DOHH2 (cell line): ENCODE results near the gene FBXO11.

ENCODE experiments used
- H3F3A ChIP-seq: fragments of 200-600 bp; sonication (generic), shearing (Covaris generic); 2 replicates; pipeline ENCODE4 v1.6.0; 2016; ENCODE audit warnings: antibody characterized with exemption, mild to moderate bottlenecking; ENCODE audit not compliant: control insufficient read depth, insufficient read depth
- H3K27ac ChIP-seq: fragments of 200-600 bp; sonication (generic); 2 replicates; pipeline ENCODE4 v1.5.1; 2014; ENCODE audit warnings: low read depth, mild to moderate bottlenecking, low read length, moderate library complexity
- H3K27me3 ChIP-seq: fragments of 200-600 bp; sonication (generic); 2 replicates; pipeline ENCODE4 v1.6.1; 2014; ENCODE audit warnings: mild to moderate bottlenecking, low read length, mixed read lengths; ENCODE audit not compliant: control insufficient read depth
- H3K36me3 ChIP-seq: fragments of 200-600 bp; sonication (generic); 2 replicates; pipeline ENCODE4 v1.6.1; 2014; ENCODE audit warnings: mild to moderate bottlenecking, low read length, moderate library complexity, mixed read lengths; ENCODE audit not compliant: control insufficient read depth
- H3K4me1 ChIP-seq: fragments of 200-600 bp; sonication (generic); 2 replicates; pipeline ENCODE4 v1.6.1; 2014; ENCODE audit warnings: mild to moderate bottlenecking, low read length, mixed read lengths; ENCODE audit not compliant: control insufficient read depth
- H3K4me2 ChIP-seq: fragments of 200-600 bp; sonication (generic); 2 replicates; pipeline ENCODE4 v1.6.0; 2014; ENCODE audit warnings: mild to moderate bottlenecking, low read length, moderate library complexity
- H3K4me3 ChIP-seq: fragments of 200-600 bp; sonication (generic); 2 replicates; pipeline ENCODE4 v1.5.1; 2014; ENCODE audit warnings: mild to moderate bottlenecking, low read length, mixed read lengths
- H3K79me2 ChIP-seq: fragments of 200-600 bp; sonication (generic); 2 replicates; pipeline ENCODE4 v1.6.1; 2014; ENCODE audit warnings: mild to moderate bottlenecking, low read length, mixed read lengths; ENCODE audit not compliant: control insufficient read depth
- H3K9me2 ChIP-seq: fragments of 200-600 bp; sonication (generic); replicated peaks from 2 replicates; pipeline ENCODE4 v1.6.1; 2014; ENCODE audit warnings: mild to moderate bottlenecking, low read length, mixed read lengths; ENCODE audit not compliant: control insufficient read depth
- H3K9me3 ChIP-seq: fragments of 200-600 bp; sonication (generic); 2 replicates; pipeline ENCODE4 v1.6.1; 2014; ENCODE audit warnings: antibody characterized with exemption, low read length, mixed read lengths; ENCODE audit not compliant: control insufficient read depth, insufficient read depth
- H4K20me1 ChIP-seq: fragments of 200-600 bp; sonication (generic); 2 replicates; pipeline ENCODE4 v1.6.0; 2014; ENCODE audit warnings: low read depth, mild to moderate bottlenecking, antibody characterized with exemption, low read length, moderate library complexity; ENCODE audit not compliant: control insufficient read depth, insufficient read depth
- EZH2phosphoT487 ChIP-seq: fragments of 200-600 bp; sonication (generic); IDR thresholded peaks from 2 replicates; pipeline ENCODE4 v1.6.1; 2017; ENCODE audit warnings: borderline replicate concordance, mild to moderate bottlenecking, antibody characterized with exemption, low read length, moderate library complexity, mixed read lengths
- TF ChIP-seq, protein P1 (sequence below): fragments of 200-600 bp; sonication (generic); IDR thresholded peaks from one replicate; pipeline ENCODE4 v1.5.1; 2014; ENCODE audit warnings: antibody characterized with exemption, mild to moderate bottlenecking, low read depth, low read length; ENCODE audit not compliant: poor library complexity, severe bottlenecking

FBXO11 gene

DNA sequence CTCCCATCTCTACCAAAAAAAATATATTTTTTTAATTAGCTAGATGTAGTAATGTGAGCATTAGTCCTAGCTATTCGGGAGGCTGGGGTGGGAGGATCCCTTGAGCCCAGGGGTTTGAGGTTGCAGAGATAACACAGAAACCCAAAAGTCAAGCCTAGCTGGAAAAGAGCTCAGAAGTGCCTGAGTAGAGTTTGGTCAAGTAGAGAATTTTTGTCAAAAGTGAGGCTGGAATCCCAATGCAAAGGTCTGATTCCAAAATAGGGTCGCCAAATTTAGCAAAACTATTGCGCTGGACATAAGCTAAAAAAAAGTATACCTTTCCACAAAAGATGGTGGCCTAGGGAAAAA lies 138.8 kb downstream of the FBXO11 start:
- peak overlapping the region; percentile 43 for H3K27ac ChIP-seq
- TF ChIP-seq EZH2phosphoT487 = no peak
- TF ChIP-seq, protein P1, sequence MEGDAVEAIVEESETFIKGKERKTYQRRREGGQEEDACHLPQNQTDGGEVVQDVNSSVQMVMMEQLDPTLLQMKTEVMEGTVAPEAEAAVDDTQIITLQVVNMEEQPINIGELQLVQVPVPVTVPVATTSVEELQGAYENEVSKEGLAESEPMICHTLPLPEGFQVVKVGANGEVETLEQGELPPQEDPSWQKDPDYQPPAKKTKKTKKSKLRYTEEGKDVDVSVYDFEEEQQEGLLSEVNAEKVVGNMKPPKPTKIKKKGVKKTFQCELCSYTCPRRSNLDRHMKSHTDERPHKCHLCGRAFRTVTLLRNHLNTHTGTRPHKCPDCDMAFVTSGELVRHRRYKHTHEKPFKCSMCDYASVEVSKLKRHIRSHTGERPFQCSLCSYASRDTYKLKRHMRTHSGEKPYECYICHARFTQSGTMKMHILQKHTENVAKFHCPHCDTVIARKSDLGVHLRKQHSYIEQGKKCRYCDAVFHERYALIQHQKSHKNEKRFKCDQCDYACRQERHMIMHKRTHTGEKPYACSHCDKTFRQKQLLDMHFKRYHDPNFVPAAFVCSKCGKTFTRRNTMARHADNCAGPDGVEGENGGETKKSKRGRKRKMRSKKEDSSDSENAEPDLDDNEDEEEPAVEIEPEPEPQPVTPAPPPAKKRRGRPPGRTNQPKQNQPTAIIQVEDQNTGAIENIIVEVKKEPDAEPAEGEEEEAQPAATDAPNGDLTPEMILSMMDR = no peak
- peaks cover 77% of the 10 kb centered on the region for H3K4me1 ChIP-seq
- no peaks in the 10 kb centered on the region for H4K20me1 ChIP-seq
- no peaks in the 10 kb centered on the region for H3K27me3 ChIP-seq
- H3K36me3 ChIP-seq = peaks cover 49% of the 10 kb centered on the region
- peaks cover 15% of the 10 kb centered on the region for H3F3A ChIP-seq
- no peaks in the 10 kb centered on the region for H3K9me2 ChIP-seq
- H3K4me2 ChIP-seq = peak overlapping the region; percentile 54
- H3K4me3 ChIP-seq = peak overlapping the region; percentile 24; the same call in 1 of the 2 replicates
- peaks cover 34% of the 10 kb centered on the region for H3K79me2 ChIP-seq
- no peaks in the 10 kb centered on the region for H3K9me3 ChIP-seq

DNA sequence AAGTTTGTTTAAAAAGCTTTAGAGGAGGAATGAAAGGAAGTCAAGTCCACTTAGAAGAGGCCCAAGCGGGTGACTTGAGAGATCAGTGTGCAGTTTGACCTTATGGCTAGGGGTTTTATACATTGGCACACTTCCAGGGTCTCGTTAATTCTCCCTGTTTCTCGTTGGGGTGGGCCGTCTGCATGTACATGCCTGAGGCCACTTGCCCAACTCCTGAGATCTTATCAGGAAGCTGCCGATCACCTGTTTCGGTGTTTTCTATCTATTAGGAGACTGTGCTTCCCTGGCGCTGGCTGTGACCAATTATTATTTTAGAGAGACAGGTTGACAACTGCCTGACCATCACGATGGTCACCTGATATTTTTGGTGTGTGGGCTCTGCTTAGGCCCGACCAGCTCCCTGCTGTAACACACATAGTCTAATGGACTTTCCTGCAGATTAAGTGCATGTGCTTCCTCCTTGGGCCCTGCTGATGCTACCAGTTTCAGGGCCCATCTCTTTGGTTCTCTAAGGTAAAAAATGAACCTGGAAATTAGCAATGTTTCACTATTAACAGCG lies 154.4 kb downstream of the FBXO11 start:
- Histone ChIP-seq H3K9me2 (no peaks in the 10 kb centered on the region), H3K27me3 (no peaks in the 10 kb centered on the region), H3K9me3 (no peaks in the 10 kb centered on the region; the same call in 1 of the 2 replicates), H3K36me3 (peaks cover 57% of the 10 kb centered on the region), H3K79me2 (peaks cover 74% of the 10 kb centered on the region), H4K20me1 (no peaks in the 10 kb centered on the region), H3F3A (peaks cover 21% of the 10 kb centered on the region), H3K27ac (peak overlapping the region; percentile 73), H3K4me2 (peak overlapping the region; percentile 54), H3K4me1 (peaks cover 72% of the 10 kb centered on the region), H3K4me3 (peak overlapping the region; percentile 10)
- TF ChIP-seq EZH2phosphoT487 = no peak
- TF ChIP-seq, protein P1 = no peak

DNA sequence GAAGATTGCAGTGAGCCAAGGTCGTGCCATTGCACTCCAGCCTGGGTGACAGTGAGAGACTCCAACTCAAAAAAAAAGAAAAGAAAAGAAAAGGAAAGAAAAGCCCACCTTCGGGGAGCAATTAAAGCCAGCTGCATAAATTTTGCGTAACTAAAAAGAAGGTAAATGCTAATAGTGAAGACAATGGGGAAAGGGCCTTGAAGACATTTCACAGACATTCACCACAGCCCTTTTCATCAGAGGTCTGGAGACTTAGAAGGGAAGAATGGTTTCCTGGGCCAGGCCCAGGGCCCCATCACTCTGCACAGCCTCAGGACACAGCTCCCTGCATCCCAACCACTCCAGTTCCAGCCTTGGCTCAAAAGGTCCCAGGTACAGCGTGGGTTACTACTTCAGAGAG lies 158.4 kb downstream of the FBXO11 start:
- Histone ChIP-seq H3K9me2 (no peaks in the 10 kb centered on the region), H3F3A (peaks cover 2% of the 10 kb centered on the region; the same call in 1 of the 2 replicates), H3K4me3 (no peak overlapping the region), H3K4me2 (no peak overlapping the region), H3K9me3 (no peaks in the 10 kb centered on the region; the same call in 1 of the 2 replicates), H3K79me2 (peaks cover 65% of the 10 kb centered on the region), H3K36me3 (peaks cover 80% of the 10 kb centered on the region), H3K4me1 (peaks cover 67% of the 10 kb centered on the region), H3K27ac (no peak overlapping the region), H4K20me1 (no peaks in the 10 kb centered on the region), H3K27me3 (no peaks in the 10 kb centered on the region)
- TF ChIP-seq, protein P1 = no peak
- TF ChIP-seq EZH2phosphoT487 = no peak

- Histone ChIP-seq H3K79me2 (peaks cover 42% of the 10 kb centered on the region), H3K9me3 (no peaks in the 10 kb centered on the region; the same call in 1 of the 2 replicates), H3K27ac (no peak overlapping the region), H4K20me1 (no peaks in the 10 kb centered on the region), H3K4me1 (peaks cover 43% of the 10 kb centered on the region), H3K9me2 (no peaks in the 10 kb centered on the region), H3K4me3 (no peak overlapping the region), H3K4me2 (no peak overlapping the region), H3F3A (no peaks in the 10 kb centered on the region), H3K36me3 (peaks cover 90% of the 10 kb centered on the region), H3K27me3 (no peaks in the 10 kb centered on the region)
- TF ChIP-seq, protein P1 = no peak
- TF ChIP-seq EZH2phosphoT487 = no peak
Measured at GRCh38 chr2:47744074-47744473, 162.2 kb downstream of the FBXO11 start.
